NCI-H510A treated with DMSO at 0.1 percent for 48 hours (cell line): ENCODE results near the gene FAT2.
"Not testable (repeated sequence)": the region's sequence is repeated elsewhere in the genome, so short reads cannot be mapped to it uniquely, and the experiment has no call there.

ENCODE experiments used
- DNase-seq: peaks from one replicate; lab custom pipeline; 2025; lab: John Stamatoyannopoulos, UW

FAT2 gene

GRCh38 chr5:151580858-151581257 is 10.3 kb downstream of the FAT2 start:
- peak; percentile 3 for DNase-seq

DNA sequence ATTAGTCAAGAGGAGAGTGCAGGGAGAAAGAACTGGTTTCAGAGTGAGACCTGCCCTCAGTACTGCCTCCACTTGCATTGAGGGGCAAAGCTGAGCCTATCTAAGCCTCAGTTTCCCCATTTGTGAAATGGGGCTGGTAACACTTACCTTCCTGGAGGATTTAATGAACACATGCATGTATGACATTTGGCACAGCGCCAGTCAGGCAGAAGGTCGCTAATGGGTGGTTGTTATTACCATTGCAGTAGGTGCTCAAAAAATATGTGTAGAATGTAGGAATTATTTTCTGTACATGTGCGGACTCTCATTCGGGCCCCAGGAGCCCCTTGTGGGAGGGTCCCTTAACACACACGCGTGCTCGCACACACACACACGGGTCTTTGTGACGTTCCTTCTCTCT is 10.9 kb downstream of the FAT2 start:
- no peak for DNase-seq

DNA sequence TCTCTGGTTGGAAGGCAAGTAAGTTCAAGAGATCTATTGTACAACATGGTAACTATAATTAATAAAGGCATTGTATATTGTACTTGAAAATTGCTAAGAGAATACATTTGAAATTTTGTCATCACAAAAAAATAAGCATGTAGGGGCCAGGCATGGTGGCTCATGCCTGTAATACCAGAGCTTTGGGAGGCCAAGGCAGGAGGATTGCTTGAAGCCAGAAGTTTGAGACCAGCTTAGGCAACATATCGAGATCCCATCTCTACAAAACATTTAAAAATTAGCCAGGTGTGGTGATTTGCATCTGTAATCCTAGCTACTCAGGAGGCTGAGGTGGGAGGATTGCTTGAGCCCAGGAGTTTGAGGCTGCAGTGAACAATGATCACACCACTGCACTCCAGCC is 12.0 kb downstream of the FAT2 start:
- DNase-seq: not testable (repeated sequence)

DNA sequence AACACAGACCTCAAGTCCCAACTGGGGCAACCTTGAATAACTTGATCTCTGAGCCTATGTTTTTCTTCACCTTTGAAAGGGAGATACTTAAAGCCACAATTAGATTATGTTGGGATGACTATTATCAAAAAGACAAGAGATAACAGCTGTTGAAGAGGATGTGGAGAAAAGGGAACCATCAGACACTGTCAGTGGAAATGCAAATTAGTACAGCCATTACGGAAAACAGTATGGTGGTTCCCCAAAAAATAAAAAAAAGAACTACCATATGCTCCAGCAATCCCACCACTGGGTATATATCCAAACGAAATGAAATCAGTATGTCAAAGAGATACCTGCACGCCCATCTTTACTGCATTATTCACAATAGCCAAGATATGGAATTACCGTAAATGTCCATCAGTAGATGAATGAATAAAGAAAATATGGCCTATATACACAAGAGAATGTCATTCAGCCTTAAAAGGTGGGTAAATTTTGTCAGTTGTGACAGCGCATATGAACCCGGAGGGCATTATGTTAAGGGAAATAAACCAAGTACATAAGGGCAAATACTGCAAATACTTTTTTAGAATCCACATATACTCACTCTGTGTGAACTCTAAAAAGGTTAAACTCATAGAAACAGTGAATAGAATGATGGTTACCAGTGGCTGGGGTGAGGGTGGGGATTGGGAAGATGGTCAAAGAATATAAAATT is 12.7 kb downstream of the FAT2 start:
- DNase-seq: no peak

- DNase-seq: no peak
Observed at GRCh38 chr5:151577566-151577965, 13.6 kb downstream of the FAT2 start.

GRCh38 chr5:151574444-151574996 is 16.6 kb downstream of the FAT2 start:
- no peak for DNase-seq

DNA sequence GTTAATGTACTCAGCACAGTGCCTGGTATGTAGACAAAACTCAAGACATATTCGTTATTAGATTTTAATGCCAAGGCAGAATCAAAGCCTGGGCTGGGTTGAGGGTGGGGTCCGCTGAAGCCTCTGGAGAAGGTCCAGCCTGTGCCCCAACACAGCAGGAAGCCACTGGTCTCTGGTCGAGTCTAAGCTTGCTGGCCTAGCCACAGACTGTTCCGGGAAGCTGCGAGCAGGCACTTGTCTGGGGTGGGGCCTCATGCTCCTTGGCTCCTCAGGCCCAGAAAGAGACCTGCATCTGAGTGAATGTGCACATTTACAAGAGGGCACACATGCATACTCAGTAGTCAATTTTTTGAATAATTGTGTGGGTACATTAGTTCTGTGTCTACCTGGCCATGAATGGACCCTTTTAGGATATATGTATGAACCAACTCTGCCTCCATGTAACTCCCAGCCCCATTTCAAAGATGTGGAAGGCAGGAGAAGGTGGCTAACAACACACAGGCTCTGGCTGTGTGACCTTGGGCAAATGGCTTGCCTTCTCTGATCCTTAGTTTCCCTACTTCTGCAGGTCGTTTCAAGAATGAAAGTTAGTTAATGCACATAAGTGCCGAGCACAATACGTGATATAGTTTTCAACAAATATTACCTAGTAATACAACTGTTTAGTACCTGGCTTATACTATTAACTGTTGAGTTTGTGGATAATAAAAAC is 18.3 kb downstream of the FAT2 start:
- DNase-seq: no peak

DNA sequence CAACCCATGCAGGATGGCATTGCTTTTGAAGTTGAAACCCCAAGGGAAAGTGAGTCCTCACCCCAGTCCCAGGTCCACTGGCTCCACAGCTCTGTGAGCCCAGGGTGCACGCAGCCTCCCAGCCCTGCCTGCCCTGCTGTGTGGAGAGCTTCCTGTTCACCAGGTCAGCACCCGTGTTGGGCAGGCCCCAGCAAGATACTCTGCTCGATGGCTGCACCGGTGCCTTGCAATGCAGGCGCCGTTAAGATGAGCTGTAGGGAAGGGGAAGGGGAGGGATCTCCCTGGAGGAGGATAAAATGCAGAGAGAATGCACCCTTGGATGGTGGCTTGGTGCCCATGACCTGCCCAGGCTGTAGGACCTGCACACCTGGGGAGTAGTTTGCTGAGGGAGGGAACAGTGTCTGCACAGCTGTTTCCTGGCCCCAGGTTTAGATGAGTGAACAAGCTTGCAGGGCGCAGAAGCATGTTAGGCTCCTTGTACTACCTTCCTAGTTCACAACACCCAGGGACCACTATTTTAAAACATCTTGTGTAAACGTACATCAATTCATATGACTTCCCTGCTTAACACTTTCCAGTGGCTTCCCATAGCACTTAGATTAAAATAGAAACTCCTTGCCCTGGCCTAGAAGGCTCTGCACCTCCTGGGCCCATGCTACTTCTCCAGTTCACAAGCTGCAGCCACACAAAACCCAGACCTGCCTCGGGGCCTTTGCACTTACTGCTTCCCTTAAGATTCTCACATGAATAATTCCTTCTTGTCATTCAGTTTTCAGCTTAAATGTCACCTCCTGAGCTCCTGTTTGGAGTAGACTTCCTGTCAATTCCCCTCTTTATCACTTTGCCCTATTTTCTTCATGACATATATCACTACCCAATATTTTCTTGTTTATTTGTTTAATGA is 19.6 kb downstream of the FAT2 start:
- peak; percentile 8 for DNase-seq

GRCh38 chr5:151570512-151571269 is 20.4 kb downstream of the FAT2 start:
- peak; percentile 71 for DNase-seq

- DNase-seq: no peak
Observed at GRCh38 chr5:151570058-151570457, 21.1 kb downstream of the FAT2 start.

GRCh38 chr5:151569132-151570046 is 21.7 kb downstream of the FAT2 start:
- no peak for DNase-seq

DNA sequence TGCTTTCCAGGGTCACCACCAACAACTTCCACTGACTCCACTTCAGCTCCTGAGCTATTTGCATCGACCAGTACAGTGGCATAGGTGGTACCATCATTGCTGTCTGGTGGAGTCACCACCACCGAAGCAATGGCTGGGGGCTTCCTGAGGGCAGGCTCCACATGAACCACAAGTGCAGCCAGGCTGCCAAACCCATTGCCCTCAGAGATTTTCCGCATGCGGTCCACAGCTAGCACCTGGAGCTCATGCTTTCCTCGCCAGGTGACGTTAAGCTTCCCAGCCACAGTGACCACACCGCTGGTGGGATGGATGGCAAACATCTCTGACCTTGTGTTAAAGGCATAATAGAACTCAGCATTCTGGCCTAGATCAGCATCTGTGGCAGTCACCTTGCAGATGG is 23.1 kb downstream of the FAT2 start:
- no peak for DNase-seq

DNA sequence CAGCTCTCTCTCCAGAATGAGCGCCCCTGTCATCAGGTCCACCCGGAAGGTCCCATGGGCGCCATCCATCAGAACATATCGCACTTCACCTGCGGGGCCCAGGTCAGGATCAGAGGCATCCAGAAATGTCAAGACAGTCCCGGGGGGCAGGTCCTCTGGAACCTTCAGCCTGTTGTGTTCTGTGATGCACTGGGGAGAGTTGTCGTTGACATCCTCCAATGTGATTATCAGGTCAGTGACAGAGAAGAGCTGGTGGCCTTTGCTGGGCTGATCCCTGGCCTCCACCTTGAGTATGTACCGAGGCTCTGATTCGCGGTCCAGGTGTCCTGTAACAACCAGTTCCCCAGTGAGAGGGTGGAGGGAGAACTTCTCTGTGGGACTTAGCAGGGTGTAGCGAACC is 25.2 kb downstream of the FAT2 start:
- no peak for DNase-seq

- no peak for DNase-seq
Observed at GRCh38 chr5:151562019-151562707, 29.0 kb downstream of the FAT2 start.

GRCh38 chr5:151557951-151558350 is 33.2 kb downstream of the FAT2 start:
- no peak for DNase-seq

GRCh38 chr5:151557466-151557865 is 33.7 kb downstream of the FAT2 start:
- no peak for DNase-seq

DNA sequence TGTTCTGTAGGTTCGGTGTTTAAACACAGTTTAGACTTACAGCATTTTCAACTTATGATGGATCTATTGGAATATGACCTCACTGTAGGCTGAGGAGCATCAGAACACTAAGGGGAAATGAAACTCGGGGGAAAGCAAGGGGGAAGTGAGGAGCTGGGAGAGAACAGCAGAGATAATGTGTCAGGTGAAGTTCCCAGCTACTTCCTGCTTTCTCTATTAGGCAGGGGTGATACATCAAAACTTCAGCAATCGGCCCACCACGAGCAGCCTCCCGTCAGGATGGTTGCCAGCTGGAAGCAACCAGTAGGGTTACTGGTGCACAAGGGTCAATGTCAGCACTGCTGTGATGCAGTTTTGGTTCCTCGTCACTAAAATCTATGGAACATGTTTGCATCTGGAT is 34.3 kb downstream of the FAT2 start:
- no peak for DNase-seq

GRCh38 chr5:151555760-151556576 is 35.2 kb downstream of the FAT2 start:
- no peak for DNase-seq

GRCh38 chr5:151553695-151554094 is 37.4 kb downstream of the FAT2 start:
- no peak for DNase-seq
